GM12878 (cell line): ENCODE data around the gene PPP2R1B. TPM values are rescaled to one million over a fixed set of nuclear protein-coding genes. Genes with fewer than 3 reads are reported as not detected.

Experiments used
- ATAC-seq: fragments of 200-7000 bp; cut with Tn5 transposase; 3 replicates; pipeline ENCODE4 v1.9.1; 2020; ENCODE audit warnings: mild to moderate bottlenecking, moderate library complexity
- BruUV-seq: library from RNA; stranded (reverse); fragments of 400-500 nt; replicated peaks from 2 replicates; lab custom pipeline; 2021; lab: Mats Ljungman, UMichigan
- CTCF ChIA-PET: fragments of 300-600 bp; sonication (Branson Sonifier 250); formaldehyde crosslinking; extraction: SDS; loops from one replicate; lab custom pipeline; 2021; ENCODE audit warnings: inconsistent platforms; lab: Yijun Ruan, JAX
- POLR2A ChIA-PET: fragments of 350-600 bp; formaldehyde crosslinking; extraction: SDS; loops from one replicate; lab custom pipeline; 2021; ENCODE audit warnings: inconsistent platforms; lab: Charles Lee
- RAD21 ChIA-PET: fragments of 300-600 bp; sonication (Branson Sonifier 250); formaldehyde crosslinking; loops from one replicate; lab custom pipeline; 2023; ENCODE audit warnings: antibody characterized with exemption; ENCODE audit not compliant: unreplicated experiment; lab: Charles Lee
- SMC1A ChIA-PET: fragments of 300-600 bp; sonication (Branson Sonifier 250); formaldehyde crosslinking; loops from one replicate; lab custom pipeline; 2023; ENCODE audit not compliant: unreplicated experiment, uncharacterized antibody; lab: Charles Lee
- DNase-seq: peaks from one replicate; pipeline ENCODE4 v3.0.0-alpha.2; 2011; ENCODE audit warnings: low read depth, low spot score
- FAIRE-seq: peaks from 3 replicates; lab custom pipeline; 2011; peaks lifted over from hg19 to GRCh38; lab: Jason Lieb, UNC
- H2AFZ ChIP-seq: 2 replicates; pipeline ENCODE4 v1.6.0; 2011; ENCODE audit warnings: low read depth, low read length, control low read depth; ENCODE audit not compliant: control insufficient read depth
- H3K27ac ChIP-seq: 2 replicates; pipeline ENCODE4 v1.5.1; 2011; ENCODE audit warnings: control low read depth; ENCODE audit not compliant: control insufficient read depth, insufficient read depth
- H3K27me3 ChIP-seq, 2 experiments: replicated peaks in 1 of 2; 2 replicates each; pipeline versions ENCODE4 v1.6.0 to v1.6.1; 2011; ENCODE audit warnings: low read length in 1 of 2; ENCODE audit not compliant: control insufficient read depth in 2 of 2, insufficient read depth in 2 of 2
- H3K36me3 ChIP-seq, 2 experiments: 2 replicates each; pipeline ENCODE4 v1.5.1; 2011; ENCODE audit warnings: low read length in 1 of 2; ENCODE audit not compliant: control insufficient read depth in 2 of 2, insufficient read depth in 2 of 2
- H3K4me1 ChIP-seq: 2 replicates; pipeline ENCODE4 v1.6.1; 2011; ENCODE audit warnings: mild to moderate bottlenecking, low read length, moderate library complexity, mixed read lengths; ENCODE audit not compliant: control insufficient read depth, insufficient read depth
- H3K4me2 ChIP-seq: 2 replicates; pipeline ENCODE4 v1.6.0; 2011; ENCODE audit warnings: control low read depth; ENCODE audit not compliant: control insufficient read depth, insufficient read depth
- H3K4me3 ChIP-seq: fragments of 200-600 bp; sonication (generic); 2 replicates; pipeline ENCODE4 v1.5.1; 2016
- H3K79me2 ChIP-seq: 2 replicates; pipeline ENCODE4 v1.6.0; 2011; ENCODE audit warnings: low read length; ENCODE audit not compliant: control insufficient read depth, insufficient read depth
- H3K9ac ChIP-seq: 2 replicates; pipeline ENCODE4 v1.8.0; 2011; ENCODE audit warnings: low read length, control low read depth, mixed read lengths; ENCODE audit not compliant: control insufficient read depth, insufficient read depth
- H3K9me3 ChIP-seq: replicated peaks from 3 replicates; pipeline ENCODE4 v1.5.1; 2011; ENCODE audit warnings: mild to moderate bottlenecking, low read length; ENCODE audit not compliant: control insufficient read depth, insufficient read depth
- H4K20me1 ChIP-seq: 2 replicates; pipeline ENCODE4 v1.6.0; 2011; ENCODE audit not compliant: control insufficient read depth, insufficient read depth
- BCLAF1 ChIP-seq: fragments of 450-650 bp; IDR thresholded peaks from 2 replicates; pipeline ENCODE4 v1.6.1; 2017; ENCODE audit warnings: antibody characterized with exemption, mild to moderate bottlenecking, moderate library complexity
- CHD4 ChIP-seq: fragments of 200-600 bp; sonication (generic); IDR thresholded peaks from 2 replicates; pipeline ENCODE4 v1.6.1; 2016; ENCODE audit warnings: mild to moderate bottlenecking
- CUX1 ChIP-seq: IDR thresholded peaks from 2 replicates; pipeline ENCODE4 v1.6.1; 2012; ENCODE audit warnings: improper control_type of control experiment, low read depth, low read length; ENCODE audit not compliant: insufficient replicate concordance
- EED ChIP-seq: sonication (generic); IDR thresholded peaks from 2 replicates; pipeline ENCODE4 v1.6.1; 2016; ENCODE audit warnings: antibody characterized with exemption, low read depth
- JUNB ChIP-seq: IDR thresholded peaks from 2 replicates; pipeline ENCODE4 v1.6.1; 2016; ENCODE audit warnings: antibody characterized with exemption, mild to moderate bottlenecking
- NR2C1 ChIP-seq: fragments of 450-650 bp; IDR thresholded peaks from 2 replicates; pipeline ENCODE4 v1.6.1; 2017; ENCODE audit warnings: antibody characterized with exemption, mild to moderate bottlenecking, moderate library complexity
- PAX5 ChIP-seq: IDR thresholded peaks from 2 replicates; pipeline ENCODE4 v1.6.1; 2011; ENCODE audit warnings: low read depth, low read length, borderline replicate concordance
- SUPT20H ChIP-seq: IDR thresholded peaks from 2 replicates; pipeline ENCODE4 v1.6.1; 2011; ENCODE audit warnings: low read depth, mild to moderate bottlenecking, low read length, moderate library complexity, borderline replicate concordance; ENCODE audit not compliant: control insufficient read depth
- TBL1XR1 ChIP-seq: IDR thresholded peaks from 2 replicates; pipeline ENCODE4 v1.6.1; 2012; ENCODE audit warnings: low read depth, low read length, improper control_type of control experiment
- ZBTB4 ChIP-seq: fragments of 450-650 bp; formaldehyde crosslinking; IDR thresholded peaks from 2 replicates; pipeline ENCODE4 v1.4.0; 2022; ENCODE audit warnings: mild to moderate bottlenecking, moderate library complexity
- ZNF207 ChIP-seq: fragments of 450-650 bp; IDR thresholded peaks from 2 replicates; pipeline ENCODE4 v1.6.1; 2014; ENCODE audit warnings: antibody characterized with exemption, mild to moderate bottlenecking, borderline replicate concordance
- WGBS: methylation state at CpG from one replicate; pipeline ENCODE4 v1.1.6; 2016; ENCODE audit warnings: low lambda C conversion rate; ENCODE audit not compliant: insufficient replicate concordance, insufficient coverage; ENCODE audit errors: missing lambda C conversion rate; 5-methylcytosine and 5-hydroxymethylcytosine counted together
- in situ Hi-C: fragments of 300-500 bp; cut with MboI; formaldehyde crosslinking; loops from 9 replicates; pipeline ENCODE4 v1.14.3; 2018; ENCODE audit warnings: mixed read lengths
- intact Hi-C: fragments of 100-400 bp; cut with micrococcal nuclease; formaldehyde crosslinking; loops from one replicate; pipeline ENCODE4 v1.14.2; 2022; ENCODE audit not compliant: unreplicated experiment
- polyA plus RNA-seq, 11 experiments: library from polyadenylated mRNA; depleted of rRNA in 4 of 11; unstranded in 6 of 11; stranded (reverse) in 5 of 11; fragments of >200 nt; fragmentation: Nextera tagmentation in 4 of 11; fragmentation: Illumina TruSeq in 1 of 11; extraction: Ambion mirVana in 4 of 11; extraction: Trizol in 1 of 11; gene quantifications; 1 replicate in 1 of 11; 2 replicates in 10 of 11; pipeline versions ENCODE4 v1.2.1 to v1.2.3, GENCODE V29; 2011 to 2016; ENCODE audit warnings: inconsistent platforms in 2 of 11, missing spikeins in 2 of 11, low read depth in 1 of 11
- total RNA-seq, 4 experiments: library from RNA; depleted of rRNA in 3 of 4; stranded (reverse); fragments of >200 nt in 3 of 4; fragmentation: Illumina TruSeq in 1 of 4; extraction: Trizol in 1 of 4; gene quantifications; 2 replicates each; pipeline versions ENCODE4 v1.2.1 to v1.2.3, GENCODE V29; 2013 to 2021

PPP2R1B gene
- total and polyA plus RNA-seq, 10 of the 15 experiments (the other 5 are each of a cell fraction or from before 2014, with no cell fraction given), result 26.6 to 68.2 (median 35.7) TPM

GRCh38 chr11:111724615-111725129 lies 41.5 kb downstream of the PPP2R1B start:
- ChIA-PET POLR2A (interaction anchor here (0.5 kb wide), 1 partner anchor 177 kb away, joined by 3 read pairs; no protein-coding TSS in a partner anchor), CTCF (interaction anchor here (1.1 to 1.6 kb wide), 2 partner anchors 30 to 120 kb away, joined by 3 to 5 read pairs; no protein-coding TSS in a partner anchor), RAD21 (interaction anchor here (0.6 to 1.4 kb wide), 2 partner anchors 25 to 31 kb away, joined by 3 to 4 read pairs; no protein-coding TSS in a partner anchor), SMC1A (interaction anchor here (1.0 to 1.5 kb wide), 6 partner anchors 8 to 111 kb away, joined by 3 read pairs; no protein-coding TSS in a partner anchor)
- ATAC-seq, result no peak
- Histone ChIP-seq H2AFZ (no peak overlapping the region), H3K9ac (no peak overlapping the region), H3K27me3 (no peaks in the 10 kb centered on the region), H3K4me1 (no peaks in the 10 kb centered on the region), H4K20me1 (no peaks in the 10 kb centered on the region), H3K79me2 (no peaks in the 10 kb centered on the region), H3K27ac (no peak overlapping the region), H3K9me3 (no peaks in the 10 kb centered on the region), H3K4me3 (no peak overlapping the region), H3K36me3 (peaks cover 16 to 24% of the 10 kb centered on the region in 2 experiments), H3K4me2 (no peak overlapping the region)
- WGBS, result over 99% methylated on average over 11 of the region's 11 CpGs
- in situ Hi-C loops (no loop called here), intact Hi-C loops (no loop called here)
- BruUV-seq, result no TSS peak
- FAIRE-seq, result no peak
- DNase-seq, result no peak
- TF ChIP-seq SUPT20H, result no peak
- no peak for TF ChIP-seq JUNB
- no peak for TF ChIP-seq CHD4
- no peak for TF ChIP-seq EED
- no peak for TF ChIP-seq CUX1
- no peak for TF ChIP-seq NR2C1
- no peak for TF ChIP-seq PAX5
- TF ChIP-seq BCLAF1, result no peak
- TF ChIP-seq TBL1XR1, result no peak
- TF ChIP-seq ZBTB4, result no peak
- TF ChIP-seq ZNF207, result no peak
